NCI-H187 treated with DMSO at 0.1 percent for 48 hours (cell line): Measurements from ENCODE around the gene NKTR.
"Not testable (repeated sequence)": the region's sequence is repeated elsewhere in the genome, so short reads cannot be mapped to it uniquely, and the experiment has no call there.

ENCODE experiments used
- DNase-seq: peaks from one replicate; lab custom pipeline; 2025; lab: John Stamatoyannopoulos, UW

The NKTR gene

DNA sequence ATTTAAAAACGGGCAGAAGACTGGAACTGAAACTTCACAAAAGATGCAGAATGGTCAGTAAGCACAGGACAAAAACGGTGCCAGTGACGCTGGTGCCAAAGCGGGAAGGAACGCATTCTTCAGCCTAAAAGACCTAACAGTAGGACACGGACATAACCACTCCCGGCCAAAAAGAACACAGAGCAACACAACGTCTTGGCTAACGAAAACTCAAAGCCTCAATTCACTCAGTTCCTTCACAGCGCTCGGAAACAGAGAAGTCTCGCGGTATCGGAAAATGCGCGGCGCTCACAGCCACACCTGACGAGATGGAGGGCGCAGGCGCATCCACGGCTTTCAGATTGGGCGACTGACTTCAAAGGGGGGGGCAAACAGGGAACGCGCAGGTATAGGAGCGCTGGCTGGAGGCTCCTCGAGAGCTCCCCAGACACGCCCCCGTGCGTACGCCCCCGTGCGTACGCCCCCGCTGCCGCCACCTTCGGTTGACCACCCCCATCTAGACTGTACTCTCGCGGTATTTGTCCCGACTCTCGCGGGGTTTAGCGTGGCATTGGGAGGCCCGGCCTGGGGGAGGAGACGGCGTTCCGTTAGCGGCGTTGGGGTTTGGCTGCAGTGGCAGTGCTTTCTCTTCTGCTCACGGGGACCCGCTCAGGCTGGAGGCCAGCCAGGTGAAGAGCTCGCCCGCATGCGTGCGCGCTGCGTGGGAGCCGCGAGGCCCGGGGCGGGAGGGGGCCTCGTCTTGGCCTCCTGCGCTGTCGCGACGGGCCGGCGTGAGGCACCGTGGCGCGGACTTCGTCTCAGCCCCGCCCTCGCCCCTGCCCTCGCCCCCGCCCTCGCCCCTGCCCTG is at the start of gene NKTR:
Gene NKTR (plus strand): TSS at position 576 of the 847 bp plus-strand sequence. CDS start 321 bp downstream, outside the sequence.
- peak; percentile 78 for DNase-seq

DNA sequence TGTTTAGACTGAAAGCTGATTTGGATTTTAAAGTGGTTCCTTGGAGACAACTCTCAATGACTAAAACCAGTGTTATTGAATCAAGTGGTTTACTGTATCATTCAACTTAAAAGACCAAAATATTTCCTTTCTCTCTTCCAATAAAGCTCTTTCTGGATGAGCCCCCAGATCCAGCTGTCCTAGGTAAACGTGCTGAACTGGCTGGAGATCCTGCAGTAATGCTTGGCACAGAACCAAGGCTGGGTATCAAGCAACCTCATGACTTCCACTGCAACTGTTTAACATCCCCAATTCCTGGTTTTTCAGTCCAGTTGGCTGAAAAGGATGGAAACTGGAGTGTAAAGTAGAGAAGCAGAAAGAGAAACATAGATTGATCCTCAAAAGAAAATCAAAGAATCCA is 47.7 kb upstream of the NKTR start:
- DNase-seq, result no peak

DNA sequence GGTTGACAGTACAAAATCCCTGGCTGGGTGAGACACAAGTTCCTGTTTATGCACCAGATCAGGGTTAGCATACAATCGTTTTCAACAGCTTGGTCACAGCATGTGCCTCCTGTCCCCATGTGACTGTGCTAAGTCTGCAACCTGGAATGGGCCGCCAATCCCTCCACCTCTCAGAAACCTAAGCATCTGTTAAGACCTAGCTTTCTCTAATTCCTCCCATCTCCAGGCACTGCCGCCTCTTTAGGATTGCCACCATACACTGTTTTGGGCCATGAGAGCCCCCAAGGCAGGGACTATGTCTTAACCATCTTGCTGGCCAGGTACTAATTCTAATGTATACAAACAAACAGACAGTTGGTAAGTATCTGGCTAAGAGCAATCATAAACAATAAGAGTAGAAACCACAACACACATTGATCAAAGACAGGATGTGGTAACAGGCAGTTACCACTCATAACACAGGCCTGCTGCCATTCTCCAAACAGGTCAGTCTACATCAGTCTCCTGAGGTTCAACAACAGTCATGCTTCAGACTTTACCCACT is 44.3 kb upstream of the NKTR start:
- DNase-seq, result no peak

DNA sequence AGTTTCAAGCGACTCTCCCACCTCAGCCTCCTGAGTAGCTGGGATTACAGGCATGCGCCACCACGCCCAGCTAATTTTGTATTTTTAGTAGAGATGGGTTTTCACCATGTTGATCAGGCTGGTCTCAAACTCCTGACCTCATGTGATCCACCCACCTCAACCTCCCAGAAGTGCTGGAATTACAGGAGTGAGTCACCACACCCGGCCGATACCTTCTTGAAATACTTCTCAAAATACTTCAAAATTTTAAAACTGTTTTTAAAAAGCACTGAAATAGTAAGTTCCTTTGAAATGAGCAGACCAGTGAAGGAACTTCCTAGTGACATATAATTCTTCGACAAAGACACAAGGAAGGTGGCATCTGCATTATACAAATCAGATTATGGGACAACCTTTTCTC is 43.7 kb upstream of the NKTR start:
- DNase-seq, result not testable (repeated sequence)

DNA sequence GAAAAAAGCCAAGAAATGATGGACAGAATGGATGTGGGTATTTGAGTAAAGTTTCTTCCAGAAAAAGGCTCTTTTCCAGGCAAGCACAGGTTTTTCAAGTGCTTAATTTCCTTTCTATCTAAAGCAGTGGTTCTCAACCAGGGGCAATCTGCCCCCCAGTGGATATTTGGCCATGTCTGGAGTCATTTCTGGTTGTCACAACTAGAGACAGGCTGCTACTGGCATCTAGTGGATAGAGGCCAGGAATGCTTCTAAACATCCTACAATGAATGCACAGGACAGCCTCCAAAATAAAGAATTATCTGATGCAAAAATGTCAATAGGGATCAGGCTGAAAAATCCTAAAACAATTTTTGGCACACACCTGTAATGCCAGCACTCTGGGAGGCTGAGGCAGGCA is 42.6 kb upstream of the NKTR start:
- DNase-seq, result no peak

DNA sequence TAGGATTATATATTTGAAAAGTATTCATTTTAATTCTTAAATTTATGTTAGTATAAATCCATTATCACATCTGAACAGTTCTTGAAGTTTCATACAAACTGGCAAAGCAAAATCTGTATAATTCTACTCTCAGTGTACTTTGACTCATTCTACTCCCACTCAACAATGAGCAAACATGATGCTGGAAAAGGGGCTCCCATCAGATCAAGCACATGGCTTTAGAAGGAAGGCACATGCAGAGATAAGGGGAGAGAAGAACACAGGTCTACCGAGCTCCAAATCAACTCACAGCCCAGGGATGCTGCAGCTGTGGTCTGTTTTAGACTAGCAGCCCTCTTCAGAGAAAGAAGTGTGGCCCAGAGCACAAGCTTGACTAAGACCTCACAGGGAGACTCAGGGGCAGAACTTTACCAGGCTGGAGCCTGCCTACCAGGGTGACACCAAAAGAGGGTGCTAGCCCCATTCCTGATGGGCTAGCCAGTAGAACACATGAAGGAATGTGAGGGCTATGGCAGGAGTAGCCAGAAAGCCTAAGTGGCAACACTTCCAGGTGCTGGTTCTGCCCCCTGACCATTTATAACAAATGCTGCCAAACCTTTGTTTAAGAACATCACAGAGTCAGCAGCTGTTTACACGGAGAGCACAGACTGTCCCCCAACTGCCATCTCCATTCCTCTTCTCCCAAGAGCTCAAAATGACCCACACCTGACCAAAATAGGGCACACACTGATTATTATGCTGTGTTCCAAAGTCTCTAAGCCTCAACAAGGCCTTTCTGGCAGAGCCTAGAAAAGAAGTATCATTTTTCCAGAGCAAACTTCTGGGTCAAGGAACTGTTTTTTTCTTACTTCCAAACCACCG is 38.2 kb upstream of the NKTR start:
- no peak for DNase-seq

DNA sequence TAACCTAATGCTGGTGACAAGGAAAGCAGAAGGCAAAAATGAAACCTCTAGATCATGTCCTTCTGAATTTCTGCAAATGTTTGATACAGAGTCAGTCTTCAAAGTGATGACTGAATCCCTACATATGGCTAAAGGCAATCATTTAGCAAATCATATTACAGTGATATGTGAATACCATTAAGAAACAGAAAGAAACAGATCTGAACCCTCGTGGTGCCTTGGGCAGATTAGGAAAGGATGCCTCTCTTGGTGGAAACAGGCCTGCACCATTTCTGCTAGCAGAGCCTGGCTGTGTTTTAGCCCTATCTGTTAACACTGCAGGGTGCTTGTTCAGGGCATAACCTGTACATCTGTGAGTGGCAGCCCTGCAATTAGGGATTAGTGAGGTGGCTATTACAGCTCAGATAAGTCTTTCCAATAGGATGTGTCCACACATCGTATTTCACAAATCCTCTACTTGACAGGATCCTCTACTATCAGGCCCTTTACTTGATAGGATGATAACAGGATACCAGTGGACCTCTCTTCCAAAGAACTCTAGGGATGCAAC is 30.8 kb upstream of the NKTR start:
- DNase-seq, result no peak

DNA sequence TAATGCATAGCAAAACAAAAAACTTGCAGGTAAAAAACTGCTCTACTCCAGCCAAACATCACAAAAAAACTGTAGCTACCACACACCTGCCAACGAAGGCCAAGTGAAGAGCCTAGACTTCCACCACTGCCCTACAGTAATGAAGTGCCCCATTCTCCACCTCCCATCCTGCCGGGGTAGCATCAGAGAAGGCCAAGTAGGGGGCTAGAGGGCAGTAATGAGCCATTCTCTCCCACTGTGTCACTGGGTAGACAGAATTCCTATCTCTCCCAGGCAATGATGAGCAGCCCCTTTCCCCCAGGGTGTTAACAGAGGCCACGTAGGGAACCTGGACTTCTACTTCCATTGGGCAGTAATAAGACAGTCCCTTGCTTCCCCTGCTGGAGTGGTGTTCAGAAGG is 28.2 kb upstream of the NKTR start:
- DNase-seq, result no peak

DNA sequence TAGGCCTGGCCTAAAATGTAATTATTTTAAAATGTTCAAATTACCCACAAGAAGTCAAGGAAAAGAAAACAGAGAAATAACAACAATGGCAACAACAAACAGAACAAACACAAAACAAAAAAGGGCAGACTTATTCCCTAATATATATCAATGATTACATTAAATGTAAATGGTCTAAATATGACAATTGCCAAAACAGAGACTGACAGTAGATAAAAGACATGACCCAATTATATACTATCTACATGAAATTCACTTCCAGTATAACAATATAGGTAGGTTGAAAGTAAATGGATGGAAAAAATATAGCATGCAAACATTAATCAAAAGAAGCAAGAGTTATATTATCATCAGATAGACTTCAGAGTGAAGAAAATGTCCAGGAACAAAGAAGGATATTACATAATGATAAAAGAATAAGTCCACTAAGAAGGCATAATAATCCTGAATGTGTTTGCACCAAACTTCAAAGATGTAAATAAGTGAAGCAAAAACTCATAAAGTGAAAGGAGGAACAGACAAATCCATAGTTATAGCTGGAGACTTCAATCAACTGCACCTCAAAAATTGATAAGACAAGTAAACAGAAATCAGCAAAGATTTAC is 25.2 kb upstream of the NKTR start:
- no peak for DNase-seq

DNA sequence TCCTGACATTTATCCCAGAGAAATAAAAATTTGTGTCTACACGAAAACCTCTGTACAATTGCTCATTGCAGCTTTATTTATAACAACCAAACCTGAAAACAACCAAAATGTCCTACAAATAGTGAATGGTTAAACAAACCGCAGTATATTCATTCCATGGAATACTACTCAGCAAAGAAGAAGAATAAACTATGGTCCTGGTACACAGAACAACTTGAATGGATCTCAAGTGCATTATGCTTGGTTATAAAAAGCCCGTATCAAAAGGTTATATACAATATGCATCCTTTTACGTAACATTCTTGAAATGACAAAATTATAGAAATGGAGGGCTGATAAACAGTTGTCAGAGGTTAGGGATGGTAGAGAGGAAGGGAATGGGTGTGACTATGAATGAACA is 22.4 kb upstream of the NKTR start:
- DNase-seq, result no peak

DNA sequence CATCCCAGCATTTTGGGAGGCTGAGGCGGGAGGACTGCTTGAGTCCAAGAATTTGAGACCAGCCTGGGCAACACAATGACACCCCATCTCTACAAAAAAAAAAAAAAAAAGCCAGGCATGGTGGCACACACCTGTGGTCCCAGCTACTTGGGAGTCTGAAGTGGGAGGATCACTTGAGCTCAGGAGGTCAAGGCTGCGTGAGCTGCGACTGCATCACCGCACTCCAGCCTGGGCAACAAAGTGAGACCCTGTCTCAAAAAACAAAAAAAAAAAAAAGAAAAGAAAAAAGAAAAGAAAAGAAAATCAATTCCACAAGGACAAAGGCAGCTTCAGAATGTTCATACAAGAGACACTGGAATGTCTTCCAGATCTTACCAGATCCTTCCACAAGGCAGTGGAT is 21.1 kb upstream of the NKTR start:
- DNase-seq, result not testable (repeated sequence)

DNA sequence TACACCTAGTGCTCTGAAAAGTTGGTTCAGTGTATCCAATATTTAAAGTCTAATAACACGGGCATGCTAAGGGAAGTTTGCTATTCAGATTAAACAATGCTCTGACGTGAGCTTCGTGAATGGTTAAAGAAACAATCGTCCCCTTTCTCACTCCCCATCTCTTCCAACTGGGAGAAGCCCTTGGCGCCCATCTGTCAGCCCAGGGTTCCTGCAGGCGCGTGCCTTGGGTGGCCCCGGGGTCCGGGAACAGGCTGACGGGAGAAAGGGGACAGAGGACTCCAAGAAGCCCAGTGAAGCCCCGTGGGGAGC is 19.1 kb upstream of the NKTR start:
- DNase-seq, result no peak

DNA sequence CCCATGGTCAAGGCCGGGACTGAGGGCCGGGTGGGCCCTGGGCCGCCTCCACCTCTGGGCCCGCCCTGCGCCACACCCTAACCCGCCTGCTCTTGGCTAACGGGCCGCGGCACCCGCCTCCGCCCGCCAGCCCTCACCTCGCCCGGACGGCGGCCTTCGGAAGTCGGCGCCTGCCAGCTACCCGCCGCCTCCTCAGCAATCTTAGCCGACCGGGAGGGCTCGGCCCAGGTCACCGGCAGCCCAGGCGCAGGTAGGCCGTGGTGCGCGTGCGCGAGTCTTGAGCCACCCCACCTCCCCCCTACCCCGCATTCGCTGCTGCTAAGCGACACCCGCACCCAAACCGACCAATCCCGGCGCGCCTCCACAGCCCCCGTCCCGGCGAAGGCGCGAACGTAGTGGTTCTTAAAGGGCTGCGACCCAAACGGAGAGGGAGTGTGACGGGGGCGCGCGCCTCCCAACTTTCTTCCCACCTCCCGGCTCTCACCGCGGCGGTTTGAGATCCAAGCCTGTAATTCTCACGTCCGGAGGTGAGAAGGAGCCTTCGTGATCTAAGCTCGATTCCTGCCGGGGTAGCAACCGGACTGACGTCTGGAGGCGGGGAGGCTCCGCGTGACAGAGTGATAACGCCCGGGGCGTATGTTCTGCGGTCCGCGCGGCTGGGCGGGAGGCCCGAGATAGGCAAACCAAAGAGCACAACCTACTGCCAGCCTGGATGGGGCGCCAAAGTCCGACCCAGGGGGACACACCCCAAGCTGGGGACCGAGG is 18.6 kb upstream of the NKTR start, which contains the start of gene SEC22C:
Gene SEC22C (minus strand): TSS at position 259 of the 765 bp plus-strand sequence. CDS start 12,921 bp downstream, outside the sequence.
- DNase-seq, result peak; percentile 42

DNA sequence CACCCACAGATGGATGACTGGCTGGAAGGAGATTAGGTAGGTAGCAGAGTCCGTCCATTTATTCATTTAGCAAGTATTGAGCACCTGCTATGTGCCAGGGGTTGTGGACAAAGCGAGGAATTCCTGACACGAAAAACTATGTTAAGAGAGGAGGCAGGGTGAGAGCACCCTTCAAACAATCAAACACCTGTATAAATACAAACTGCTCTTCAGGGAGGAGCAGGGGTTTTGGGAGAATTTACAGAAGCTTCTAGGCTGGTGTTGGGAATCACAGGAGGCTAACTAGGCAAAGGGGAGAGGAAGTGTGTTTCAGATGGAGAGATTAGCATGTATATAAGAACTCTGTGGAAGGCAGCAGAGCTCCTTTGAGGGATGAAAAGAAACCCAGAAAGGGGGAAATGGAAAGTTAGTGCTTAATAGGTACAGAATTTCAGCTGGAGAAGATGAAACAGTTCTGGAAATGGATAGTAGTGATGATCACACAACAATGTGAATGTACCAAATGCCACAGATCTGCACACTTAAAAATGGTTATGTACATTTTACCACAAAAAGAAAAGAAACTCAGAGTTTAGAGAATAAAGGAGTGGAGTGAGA is 17.9 kb upstream of the NKTR start:
- DNase-seq, result no peak

DNA sequence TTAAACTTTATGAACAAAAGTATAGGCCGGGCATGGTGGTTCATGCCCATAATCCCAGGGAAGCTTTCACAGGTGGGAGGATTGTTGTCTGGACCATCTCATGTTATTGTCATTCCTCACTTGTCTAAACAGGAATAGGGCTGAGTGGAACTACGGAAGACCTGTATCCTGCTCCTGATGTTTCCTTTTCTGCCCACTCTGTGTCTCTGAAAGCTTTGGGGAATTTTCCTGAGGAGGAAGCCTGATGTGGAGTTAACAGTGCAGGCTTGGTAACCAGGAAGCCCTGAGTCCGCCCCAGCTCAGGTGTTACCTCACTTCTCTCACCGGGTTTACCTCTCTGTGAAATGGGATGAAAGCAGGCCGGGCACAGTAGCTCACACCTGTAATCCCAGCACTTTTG is 11.9 kb upstream of the NKTR start:
- DNase-seq, result no peak

DNA sequence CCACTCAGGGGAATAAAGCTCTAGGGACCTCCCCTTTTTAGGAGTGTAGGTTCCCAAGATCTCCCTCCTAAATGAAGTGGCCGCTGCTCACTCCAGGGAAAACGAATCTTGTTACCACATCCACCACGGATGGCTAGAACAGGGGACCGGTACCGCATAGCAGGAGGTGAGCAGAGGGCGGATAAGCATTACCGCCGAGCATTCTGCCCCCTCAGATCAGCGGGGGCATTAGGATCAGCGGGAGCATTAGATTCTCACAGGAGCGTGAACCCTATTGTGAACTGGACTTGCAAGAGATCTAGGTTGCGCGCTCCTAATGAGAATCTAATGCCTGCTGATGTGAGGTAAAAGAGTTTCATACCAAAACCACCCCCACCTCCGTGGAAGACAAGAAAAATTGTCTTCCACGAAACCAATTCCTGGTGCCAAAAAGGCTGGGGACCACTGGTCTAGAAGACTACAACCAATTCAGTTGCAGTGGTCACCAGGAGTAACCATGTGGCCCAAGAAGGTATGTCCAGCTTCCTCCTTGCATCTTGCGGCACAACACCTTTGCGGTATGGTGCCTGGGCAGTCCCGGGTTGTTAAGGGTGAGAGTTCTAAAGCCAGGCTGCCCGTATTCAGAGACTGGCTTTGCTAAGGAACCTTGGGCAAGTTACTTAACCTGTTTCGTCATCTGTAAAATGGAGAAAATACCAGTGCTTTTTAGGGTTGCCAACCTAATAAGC is 10.9 kb upstream of the NKTR start:
- no peak for DNase-seq

DNA sequence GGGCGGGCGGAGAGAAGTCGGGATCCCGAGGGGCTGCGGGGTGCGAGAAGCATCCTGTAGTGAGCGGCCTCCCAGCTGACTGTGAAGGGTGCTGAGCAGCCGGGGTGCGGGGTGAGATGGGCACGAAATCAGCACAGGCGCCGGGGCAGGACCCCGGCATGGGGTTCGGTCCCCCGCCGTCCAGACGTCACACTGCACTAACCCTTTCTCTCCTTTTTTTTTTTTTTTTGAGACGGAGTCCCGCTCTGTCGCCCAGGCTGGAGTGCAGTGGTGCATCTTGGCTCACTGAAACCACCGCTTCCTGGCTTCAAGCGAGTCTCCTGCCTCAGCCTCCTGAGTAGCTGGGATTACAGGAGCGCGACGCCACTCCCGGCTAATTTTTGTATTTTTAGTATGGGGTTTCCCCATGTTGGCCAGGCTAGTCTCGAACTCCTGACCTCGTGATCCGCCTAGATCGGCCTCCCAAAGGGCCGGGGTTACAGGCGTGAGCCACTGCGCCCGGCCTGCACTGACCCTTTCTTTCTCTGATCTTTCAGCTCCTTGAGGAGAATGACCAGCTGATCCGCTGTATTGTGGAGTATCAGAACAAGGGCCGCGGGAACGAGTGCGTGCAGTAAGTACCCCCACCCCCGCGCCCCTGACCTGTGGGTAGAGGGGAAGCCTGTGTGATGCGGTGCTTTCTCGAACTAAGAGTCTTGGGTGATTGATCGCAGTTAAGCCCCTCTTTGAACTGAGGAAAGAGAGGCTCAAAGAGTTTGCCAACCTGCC is 9.3 kb upstream of the NKTR start:
- no peak for DNase-seq

DNA sequence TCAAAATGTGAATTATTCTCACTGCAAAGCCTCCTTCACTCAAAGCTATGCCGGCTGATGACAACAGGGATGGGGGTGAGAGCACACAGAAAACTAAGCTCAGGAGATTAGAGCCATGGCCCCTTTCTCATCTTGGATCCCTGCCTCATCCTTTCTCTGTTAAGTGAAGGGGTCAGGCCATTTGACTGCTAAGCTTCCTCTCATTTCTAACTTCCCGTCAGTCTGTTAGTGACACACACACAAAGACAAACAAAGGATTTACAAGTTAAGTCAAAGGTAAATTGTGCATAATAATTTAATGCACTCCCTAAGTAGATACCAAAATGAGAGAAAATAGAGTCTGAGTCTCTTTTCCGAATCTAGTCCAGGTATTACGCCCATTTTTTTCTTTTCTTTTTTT is 8.7 kb upstream of the NKTR start:
- no peak for DNase-seq

DNA sequence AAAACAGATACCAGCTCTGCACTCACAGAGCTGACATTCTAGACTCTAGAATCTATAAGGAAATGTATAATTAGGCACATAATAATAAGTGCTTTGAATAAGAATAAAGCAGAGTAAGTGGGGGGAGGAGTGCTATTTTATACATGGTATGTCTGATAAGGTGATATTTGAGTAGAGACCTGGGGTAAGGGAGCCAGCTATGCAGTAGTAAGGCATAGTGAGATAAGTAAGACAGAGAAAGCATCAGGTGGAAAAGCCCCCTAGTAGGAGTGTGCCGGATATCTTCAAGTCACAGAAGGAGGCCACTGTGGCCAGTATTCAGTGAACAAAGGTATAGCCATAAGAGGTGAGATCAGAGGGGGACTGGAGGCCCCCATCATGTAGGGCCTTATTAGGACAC is 6.9 kb upstream of the NKTR start:
- no peak for DNase-seq

DNA sequence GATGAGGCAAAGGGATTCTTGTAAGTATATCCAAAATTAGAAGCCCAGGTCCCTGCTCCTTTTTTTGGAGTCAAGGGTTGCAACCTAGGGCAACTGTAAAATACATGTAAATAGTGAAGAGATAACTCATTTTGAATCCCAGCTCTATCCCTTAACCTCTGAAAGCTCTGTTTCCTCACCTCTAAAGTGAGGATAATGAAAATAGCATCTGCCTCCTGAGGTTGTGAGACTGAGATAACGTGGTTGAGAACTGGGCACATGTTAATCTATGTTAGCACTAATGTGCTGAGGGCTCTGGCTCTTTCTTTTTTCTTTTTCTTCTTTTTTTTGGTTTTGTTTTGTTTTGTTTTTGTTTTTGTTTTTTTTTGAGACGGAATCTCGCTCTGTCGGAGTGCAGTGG is 4.8 kb upstream of the NKTR start:
- DNase-seq, result no peak
